GM18909 (cell line): ENCODE measurements around the gene VTI1A.

Experiments
- ATAC-seq: cut with Tn5 transposase; IDR thresholded peaks from one replicate; pipeline ENCODE4 v1.9.1; 2021; ENCODE audit warnings: mild to moderate bottlenecking; ENCODE audit not compliant: unreplicated experiment, poor library complexity

The VTI1A gene

GRCh38 chr10:112624546-112625048, 177.6 kb downstream of the VTI1A start:
- ATAC-seq, result no peak

GRCh38 chr10:112628951-112629609, 182.1 kb downstream of the VTI1A start:
- ATAC-seq, result no peak

GRCh38 chr10:112631501-112632400, 184.7 kb downstream of the VTI1A start:
- ATAC-seq, result no peak

- ATAC-seq, result no peak
These were observed 187.2 kb downstream of the VTI1A start for GRCh38 chr10:112634096-112634830.

- no peak for ATAC-seq
These were observed 190.9 kb downstream of the VTI1A start for GRCh38 chr10:112637901-112638300.

- ATAC-seq, result no peak
These were observed 192.3 kb downstream of the VTI1A start for GRCh38 chr10:112639298-112639697.

- ATAC-seq, result no peak
These were observed 193.6 kb downstream of the VTI1A start for GRCh38 chr10:112640638-112641037.

- ATAC-seq, result no peak
These were observed 196.7 kb downstream of the VTI1A start for GRCh38 chr10:112643600-112644264.

- ATAC-seq, result no peak
These were observed 197.2 kb downstream of the VTI1A start for GRCh38 chr10:112644265-112644645.

GRCh38 chr10:112649006-112649821, 202.2 kb downstream of the VTI1A start:
- ATAC-seq, result no peak

- no peak for ATAC-seq
These were observed 202.8 kb downstream of the VTI1A start for GRCh38 chr10:112649822-112650152.

- no peak for ATAC-seq
These were observed 203.6 kb downstream of the VTI1A start for GRCh38 chr10:112650588-112651030.

GRCh38 chr10:112653215-112653614, 206.2 kb downstream of the VTI1A start:
- no peak for ATAC-seq

- no peak for ATAC-seq
These were observed 206.8 kb downstream of the VTI1A start for GRCh38 chr10:112653851-112654250.

GRCh38 chr10:112654794-112655193, 207.8 kb downstream of the VTI1A start:
- no peak for ATAC-seq

- no peak for ATAC-seq
These were observed 208.7 kb downstream of the VTI1A start for GRCh38 chr10:112655722-112656121.

- ATAC-seq, result no peak
These were observed 211.4 kb downstream of the VTI1A start for GRCh38 chr10:112658465-112658864.

GRCh38 chr10:112658900-112659638, 212.1 kb downstream of the VTI1A start:
- no peak for ATAC-seq
